ENCODE measurements around the gene ASCC1.
"Not testable (repeated sequence)": the region's sequence is repeated elsewhere in the genome, so short reads cannot be mapped to it uniquely, and the experiment has no call there.

ASCC1 gene

DNA sequence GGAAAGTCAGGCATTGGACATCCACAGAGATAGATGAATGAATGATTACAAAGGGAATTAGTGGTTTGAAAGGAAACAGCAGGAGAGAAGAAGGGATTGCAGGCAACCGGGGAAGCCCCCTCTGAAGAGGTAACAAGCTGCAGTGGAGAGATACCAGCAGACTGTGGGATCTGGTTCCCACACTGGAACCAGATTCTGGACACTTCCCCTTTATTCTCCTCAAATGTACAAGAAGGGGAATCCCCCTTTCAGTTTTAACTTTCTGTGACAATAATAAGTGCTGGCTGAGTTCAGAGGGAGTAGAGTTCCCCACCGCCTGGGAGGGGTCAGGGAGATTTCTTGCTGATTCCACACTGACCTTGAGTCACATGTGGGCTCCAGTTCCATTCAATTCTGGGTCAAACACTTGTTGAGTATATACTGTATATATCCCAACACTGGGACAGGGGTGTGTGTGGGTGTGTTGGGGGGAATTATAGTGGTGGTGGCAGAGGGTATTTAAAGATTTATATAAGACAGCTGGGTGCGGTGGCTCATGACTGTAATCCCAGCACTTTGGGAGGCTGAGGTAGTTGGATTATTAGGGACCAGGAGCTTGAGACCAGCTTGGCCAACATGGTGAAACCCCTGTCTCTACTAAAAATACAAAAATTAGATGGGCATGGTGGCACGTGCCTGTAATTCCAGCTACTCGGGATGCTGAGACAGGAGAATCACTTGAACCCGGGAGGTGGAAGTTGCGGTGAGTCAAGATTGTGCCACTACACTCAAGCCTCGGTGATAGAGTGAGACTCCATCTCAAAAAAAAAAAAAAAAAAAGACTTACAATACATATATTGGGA, 41.2 kb upstream of the ASCC1 start:
- Histone ChIP-seq H3K4me1 (ENCODE audit: control insufficient read depth, insufficient read depth, low read length) (peaks cover 81% of the 10 kb centered on the region), H3K9me3 (ENCODE audit: control insufficient read depth, low read length) (no peaks in the 10 kb centered on the region), H3K27me3 (replicated peaks; ENCODE audit: control insufficient read depth, insufficient read depth, low read length) (no peaks in the 10 kb centered on the region), H3K36me3 (ENCODE audit: control insufficient read depth, insufficient read depth, low read length, severe bottlenecking) (no peaks in the 10 kb centered on the region), H3K9ac (ENCODE audit: low read length) (peak overlapping the region; percentile 14), H3K4me3 (ENCODE audit: low read length) (no peak overlapping the region)
- DNase-seq (ENCODE audit: low read depth), result peak; percentile 64

DNA sequence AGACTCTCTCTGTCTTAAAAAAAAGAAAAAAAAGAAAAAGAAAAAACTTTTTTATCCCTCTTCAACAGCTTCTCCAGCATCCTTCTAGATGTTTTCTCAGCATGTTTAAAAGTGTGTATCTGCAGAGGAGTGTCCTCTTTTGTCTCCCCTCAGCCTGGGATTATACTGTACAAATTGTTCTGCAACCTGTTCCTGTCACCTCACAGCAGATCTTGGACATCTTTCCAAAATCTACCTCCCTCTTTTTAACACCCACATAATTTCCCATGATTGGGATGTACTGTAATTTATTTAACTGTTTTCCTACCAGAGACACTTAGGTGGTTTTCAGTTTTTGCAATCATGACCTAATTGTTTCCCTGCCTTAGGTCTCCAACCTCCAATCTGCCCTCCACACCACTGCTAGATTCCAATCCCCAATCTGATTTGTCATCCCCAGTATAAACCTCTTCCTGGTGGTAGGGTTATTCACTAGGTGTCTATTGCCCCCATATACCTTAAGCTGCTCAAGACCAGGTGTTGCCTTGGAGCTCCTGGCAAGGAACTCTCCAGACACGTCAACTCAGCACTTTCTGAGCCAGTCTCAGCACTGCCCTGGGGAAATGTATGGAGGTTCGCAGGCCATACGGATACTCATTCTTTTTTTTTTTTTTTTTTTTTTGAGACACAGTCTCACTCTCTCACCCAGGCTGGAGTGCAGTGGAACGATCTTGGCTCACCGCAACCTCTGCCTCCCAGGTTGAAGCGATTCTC, 40.1 kb upstream of the ASCC1 start:
- Histone ChIP-seq H3K9ac (ENCODE audit: low read length) (peak overlapping the region; percentile 86), H3K4me3 (ENCODE audit: low read length) (no peak overlapping the region), H3K4me1 (ENCODE audit: control insufficient read depth, insufficient read depth, low read length) (peaks cover 84% of the 10 kb centered on the region), H3K9me3 (ENCODE audit: control insufficient read depth, low read length) (no peaks in the 10 kb centered on the region), H3K27me3 (replicated peaks; ENCODE audit: control insufficient read depth, insufficient read depth, low read length) (no peaks in the 10 kb centered on the region), H3K36me3 (ENCODE audit: control insufficient read depth, insufficient read depth, low read length, severe bottlenecking) (no peaks in the 10 kb centered on the region)
- DNase-seq (ENCODE audit: low read depth), result no peak

DNA sequence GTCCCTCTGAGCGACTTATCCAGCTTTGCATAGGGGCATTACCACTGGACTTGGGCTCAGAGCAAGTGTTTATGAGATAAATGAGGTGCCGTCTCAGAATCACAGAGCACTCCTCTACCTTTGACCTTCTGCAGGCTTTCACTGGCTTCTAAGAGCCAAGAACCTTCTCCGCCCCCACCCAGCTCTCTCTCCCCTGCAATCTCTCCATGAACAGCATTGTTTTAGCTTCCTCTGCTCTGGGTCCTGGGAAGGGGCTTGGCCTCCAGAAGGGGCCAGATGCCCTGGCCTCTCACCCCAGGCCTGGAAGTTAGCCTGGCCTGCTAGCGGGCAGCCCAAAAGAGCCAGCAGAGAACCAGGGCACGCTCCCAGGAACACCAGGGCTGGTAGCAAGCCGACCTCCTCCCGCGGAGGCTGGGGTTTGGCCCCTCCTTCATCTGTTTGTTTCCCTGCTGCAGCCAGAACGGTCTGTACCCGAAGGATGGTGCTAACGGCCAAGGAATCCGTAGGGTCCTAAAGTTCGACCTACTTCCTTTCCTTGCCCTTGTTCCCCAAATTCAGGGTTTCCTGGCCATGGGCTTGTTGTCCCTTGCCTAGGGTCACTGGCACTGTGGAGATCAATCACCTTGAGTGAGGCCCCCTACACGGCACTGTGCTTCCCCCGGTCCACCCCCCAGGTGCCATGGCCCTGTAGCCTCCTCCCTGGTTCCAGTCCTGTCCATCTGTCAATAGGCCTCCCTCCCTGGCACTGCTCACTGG, 38.9 kb upstream of the ASCC1 start:
- no peaks in the 10 kb centered on the region for H3K36me3 ChIP-seq (ENCODE audit: control insufficient read depth, insufficient read depth, low read length, severe bottlenecking)
- peaks cover 84% of the 10 kb centered on the region for H3K4me1 ChIP-seq (ENCODE audit: control insufficient read depth, insufficient read depth, low read length)
- no peaks in the 10 kb centered on the region for H3K9me3 ChIP-seq (ENCODE audit: control insufficient read depth, low read length)
- no peaks in the 10 kb centered on the region for H3K27me3 ChIP-seq (replicated peaks; ENCODE audit: control insufficient read depth, insufficient read depth, low read length)
- DNase-seq (ENCODE audit: low read depth), result peak; percentile 87
- peak overlapping the region; percentile 86 for H3K9ac ChIP-seq (ENCODE audit: low read length)
- peak overlapping the region; percentile 32 for H3K4me3 ChIP-seq (ENCODE audit: low read length)

DNA sequence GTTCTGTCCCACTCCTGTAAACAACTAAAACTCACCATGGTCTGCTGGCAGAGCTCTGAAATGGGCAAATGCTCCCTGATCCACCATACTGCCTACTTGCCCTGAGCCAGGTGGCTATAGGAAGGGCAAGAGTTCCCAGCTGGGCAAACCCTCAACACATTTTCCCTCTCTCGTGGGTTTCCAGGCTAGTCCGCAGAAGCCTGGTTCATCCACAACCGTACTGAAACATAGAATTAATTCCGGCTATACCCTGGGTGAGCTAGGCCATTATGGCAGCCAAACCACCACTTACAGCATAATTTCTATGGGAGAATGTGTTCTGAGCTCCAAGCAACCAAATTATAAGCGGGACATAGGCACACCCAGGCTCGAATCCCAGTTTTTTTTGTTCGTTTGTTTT, 37.5 kb upstream of the ASCC1 start:
- Histone ChIP-seq H3K27me3 (replicated peaks; ENCODE audit: control insufficient read depth, insufficient read depth, low read length) (no peaks in the 10 kb centered on the region), H3K4me1 (ENCODE audit: control insufficient read depth, insufficient read depth, low read length) (peaks cover 81% of the 10 kb centered on the region), H3K36me3 (ENCODE audit: control insufficient read depth, insufficient read depth, low read length, severe bottlenecking) (no peaks in the 10 kb centered on the region), H3K9me3 (ENCODE audit: control insufficient read depth, low read length) (no peaks in the 10 kb centered on the region), H3K4me3 (ENCODE audit: low read length) (no peak overlapping the region), H3K9ac (ENCODE audit: low read length) (peak overlapping the region; percentile 77)
- DNase-seq (ENCODE audit: low read depth), result no peak

DNA sequence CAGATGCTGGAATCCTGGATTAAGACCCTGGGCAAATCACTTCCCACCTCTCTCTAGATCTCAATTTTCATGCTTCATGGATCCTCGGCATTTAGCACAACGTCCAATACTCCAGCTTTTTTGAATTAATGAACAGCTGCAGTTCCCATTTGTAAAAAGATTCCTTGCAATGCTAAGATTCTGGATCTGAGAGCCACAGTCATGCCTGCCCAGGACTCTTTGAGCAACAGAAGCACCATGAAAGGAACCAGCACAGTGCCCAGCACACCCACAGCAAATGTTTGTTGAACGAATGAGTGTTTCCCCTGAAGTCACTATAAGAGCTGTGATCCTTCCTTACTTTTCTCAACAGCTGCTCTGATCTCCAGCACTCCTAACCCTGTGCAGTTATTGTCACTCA, 36.9 kb upstream of the ASCC1 start:
- no peaks in the 10 kb centered on the region for H3K27me3 ChIP-seq (replicated peaks; ENCODE audit: control insufficient read depth, insufficient read depth, low read length)
- H3K4me1 ChIP-seq (ENCODE audit: control insufficient read depth, insufficient read depth, low read length), result peaks cover 87% of the 10 kb centered on the region
- peak; percentile 37 for DNase-seq (ENCODE audit: low read depth)
- no peaks in the 10 kb centered on the region for H3K9me3 ChIP-seq (ENCODE audit: control insufficient read depth, low read length)
- no peaks in the 10 kb centered on the region for H3K36me3 ChIP-seq (ENCODE audit: control insufficient read depth, insufficient read depth, low read length, severe bottlenecking)
- peak overlapping the region; percentile 77 for H3K9ac ChIP-seq (ENCODE audit: low read length)
- H3K4me3 ChIP-seq (ENCODE audit: low read length), result no peak overlapping the region

DNA sequence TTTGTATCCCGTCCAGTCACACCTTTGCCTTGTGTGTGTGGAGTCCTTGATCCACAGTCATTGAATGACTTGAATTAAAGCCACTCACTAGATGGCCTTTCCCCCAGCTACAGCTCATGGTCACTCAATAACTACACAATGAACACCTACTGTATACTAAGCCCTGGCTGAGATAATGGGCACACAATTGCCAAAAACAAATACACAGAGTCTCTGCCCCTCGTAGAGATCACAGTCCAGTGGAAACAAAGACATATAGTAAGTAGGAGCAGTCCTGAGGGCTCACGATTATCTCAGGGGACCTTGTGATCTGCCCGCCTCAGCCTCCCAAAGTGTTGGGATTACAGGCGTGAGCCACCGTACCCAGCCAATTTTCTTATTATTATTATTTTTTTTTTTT, 35.6 kb upstream of the ASCC1 start:
- Histone ChIP-seq H3K36me3 (ENCODE audit: control insufficient read depth, insufficient read depth, low read length, severe bottlenecking) (no peaks in the 10 kb centered on the region), H3K4me1 (ENCODE audit: control insufficient read depth, insufficient read depth, low read length) (peaks cover 89% of the 10 kb centered on the region), H3K4me3 (ENCODE audit: low read length) (no peak overlapping the region), H3K9ac (ENCODE audit: low read length) (peak overlapping the region; percentile 9), H3K9me3 (ENCODE audit: control insufficient read depth, low read length) (no peaks in the 10 kb centered on the region), H3K27me3 (replicated peaks; ENCODE audit: control insufficient read depth, insufficient read depth, low read length) (no peaks in the 10 kb centered on the region)
- no peak for DNase-seq (ENCODE audit: low read depth)

DNA sequence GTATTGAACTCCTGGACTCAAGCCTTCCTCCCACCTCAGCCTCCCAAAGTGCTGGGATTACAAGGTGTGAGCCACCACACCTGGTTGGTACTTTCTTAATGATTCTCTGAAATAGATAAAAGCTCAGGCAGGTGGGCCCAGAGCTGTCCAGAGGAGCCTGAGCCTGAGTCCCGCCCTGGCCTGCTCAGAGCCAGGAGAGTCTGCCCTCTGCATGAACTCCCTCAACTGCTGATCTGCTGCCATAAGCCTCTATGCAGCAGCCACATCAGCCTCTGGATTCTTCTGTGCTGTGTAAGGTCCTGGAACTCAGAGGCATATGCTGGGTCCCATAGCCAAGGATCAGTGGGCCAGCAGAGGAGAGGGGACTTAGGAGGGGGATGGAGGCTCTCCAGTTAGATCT, 34.6 kb upstream of the ASCC1 start:
- no peaks in the 10 kb centered on the region for H3K9me3 ChIP-seq (ENCODE audit: control insufficient read depth, low read length)
- no peaks in the 10 kb centered on the region for H3K27me3 ChIP-seq (replicated peaks; ENCODE audit: control insufficient read depth, insufficient read depth, low read length)
- peak overlapping the region; percentile 27 for H3K9ac ChIP-seq (ENCODE audit: low read length)
- peaks cover 88% of the 10 kb centered on the region for H3K4me1 ChIP-seq (ENCODE audit: control insufficient read depth, insufficient read depth, low read length)
- H3K4me3 ChIP-seq (ENCODE audit: low read length), result no peak overlapping the region
- no peaks in the 10 kb centered on the region for H3K36me3 ChIP-seq (ENCODE audit: control insufficient read depth, insufficient read depth, low read length, severe bottlenecking)
- DNase-seq (ENCODE audit: low read depth), result peak; percentile 77

DNA sequence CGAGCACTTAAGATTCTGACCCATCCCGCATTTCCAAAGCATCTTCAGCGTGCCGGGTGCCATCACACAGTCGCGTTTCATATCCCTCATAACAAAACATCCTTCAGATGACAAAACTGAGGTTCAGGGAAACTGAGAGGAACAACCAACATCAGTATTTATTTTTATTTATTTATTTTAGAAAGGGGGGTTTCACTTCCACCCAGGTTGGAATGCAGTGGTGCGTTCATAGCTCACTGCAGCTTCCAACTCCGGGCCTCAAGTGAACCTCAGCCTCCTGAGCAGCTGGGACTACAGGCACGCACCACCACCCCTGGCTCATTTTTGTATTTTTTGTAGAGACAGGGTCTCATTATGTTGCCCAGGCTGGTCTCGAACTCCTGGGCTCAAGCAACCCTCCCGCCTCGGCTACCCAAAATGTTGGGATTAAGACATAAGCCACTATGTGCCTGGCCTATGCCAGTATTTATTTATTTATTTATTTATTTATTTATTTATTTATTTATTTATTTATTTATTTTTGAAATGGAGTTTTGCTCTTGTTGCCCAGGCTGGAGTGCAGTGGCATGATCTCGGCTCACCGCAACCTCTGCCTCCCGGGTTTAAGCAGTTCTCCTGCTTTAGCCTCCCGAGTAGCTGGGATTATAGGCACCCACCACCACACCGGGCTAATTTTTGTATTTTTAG, 33.2 kb upstream of the ASCC1 start:
- not testable (repeated sequence) for H3K27me3 ChIP-seq (replicated peaks; ENCODE audit: control insufficient read depth, insufficient read depth, low read length); DNase-seq (ENCODE audit: low read depth); H3K36me3 ChIP-seq (ENCODE audit: control insufficient read depth, insufficient read depth, low read length, severe bottlenecking); H3K4me3 ChIP-seq (ENCODE audit: low read length); H3K9me3 ChIP-seq (ENCODE audit: control insufficient read depth, low read length)
- H3K4me1 ChIP-seq (ENCODE audit: control insufficient read depth, insufficient read depth, low read length), result peaks cover 87% of the 10 kb centered on the region
- H3K9ac ChIP-seq (ENCODE audit: low read length), result peak overlapping the region; percentile 78

DNA sequence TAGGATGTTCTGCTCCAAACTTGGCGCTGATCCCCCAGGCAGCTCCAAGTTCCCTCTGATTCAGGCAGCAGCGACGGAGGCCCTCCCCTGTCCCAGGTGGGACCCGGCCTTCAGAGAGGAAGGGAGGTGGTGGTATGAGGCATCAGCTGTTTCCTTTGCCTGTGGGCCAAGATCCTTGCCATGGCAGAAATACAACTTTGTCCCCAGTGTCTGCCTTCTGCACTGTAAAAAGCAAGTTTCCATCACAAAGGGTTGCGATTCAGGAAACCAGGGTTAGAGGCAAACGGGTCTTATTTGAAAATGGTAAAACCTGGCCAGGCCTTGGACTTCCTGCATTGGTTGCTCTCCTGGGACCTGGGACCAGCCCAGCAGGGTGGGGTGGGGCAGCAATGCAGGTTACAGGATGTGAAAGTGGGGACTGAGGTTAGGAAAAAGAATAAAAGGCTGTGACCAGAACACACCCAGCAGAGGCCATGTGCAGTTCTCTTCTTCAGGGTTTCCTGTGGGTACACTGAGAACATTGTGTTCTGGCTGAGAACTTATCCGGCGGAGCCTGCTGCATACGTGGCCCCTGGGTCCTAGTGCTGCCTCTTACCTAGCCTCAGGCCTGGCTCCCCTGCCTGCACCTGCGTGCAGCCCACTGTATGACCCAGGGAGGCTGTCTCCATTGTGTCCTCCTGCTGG, 32.5 kb upstream of the ASCC1 start:
- H3K4me3 ChIP-seq (ENCODE audit: low read length), result peak overlapping the region; percentile 51
- peak overlapping the region; percentile 78 for H3K9ac ChIP-seq (ENCODE audit: low read length)
- H3K4me1 ChIP-seq (ENCODE audit: control insufficient read depth, insufficient read depth, low read length), result peaks cover 85% of the 10 kb centered on the region
- H3K36me3 ChIP-seq (ENCODE audit: control insufficient read depth, insufficient read depth, low read length, severe bottlenecking), result no peaks in the 10 kb centered on the region
- H3K27me3 ChIP-seq (replicated peaks; ENCODE audit: control insufficient read depth, insufficient read depth, low read length), result no peaks in the 10 kb centered on the region
- H3K9me3 ChIP-seq (ENCODE audit: control insufficient read depth, low read length), result no peaks in the 10 kb centered on the region
- DNase-seq (ENCODE audit: low read depth), result peak; percentile 68

DNA sequence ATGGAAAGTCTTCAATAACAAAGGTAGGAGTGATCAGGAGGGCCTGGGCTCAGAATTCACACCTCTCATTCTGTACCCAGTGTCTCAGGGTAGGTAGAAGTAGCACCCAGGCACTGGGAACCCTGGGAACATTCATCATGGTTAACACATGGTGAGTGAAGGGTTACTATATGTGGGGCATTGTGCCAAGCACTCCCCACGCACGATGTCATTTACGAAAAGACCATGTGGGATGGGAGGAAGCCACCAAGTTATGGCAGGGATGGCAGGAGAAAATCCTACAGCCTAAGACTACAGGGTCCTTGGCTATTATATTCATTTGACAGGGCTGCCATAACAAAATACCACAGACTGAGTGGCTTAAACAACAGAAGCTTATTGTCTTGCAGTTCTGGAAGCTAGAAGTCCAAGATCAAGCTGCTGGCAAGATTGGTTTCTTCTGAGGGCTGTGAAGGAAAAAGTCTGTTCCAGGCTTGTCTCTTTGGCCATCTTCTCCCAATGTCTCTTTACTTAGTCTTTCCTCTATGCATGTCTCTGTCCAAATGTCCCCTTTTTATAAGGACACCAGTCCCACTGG, 30.0 kb upstream of the ASCC1 start:
- peaks cover 73% of the 10 kb centered on the region for H3K4me1 ChIP-seq (ENCODE audit: control insufficient read depth, insufficient read depth, low read length)
- peak overlapping the region; percentile 27 for H3K9ac ChIP-seq (ENCODE audit: low read length)
- no peaks in the 10 kb centered on the region for H3K27me3 ChIP-seq (replicated peaks; ENCODE audit: control insufficient read depth, insufficient read depth, low read length)
- no peak for DNase-seq (ENCODE audit: low read depth)
- H3K36me3 ChIP-seq (ENCODE audit: control insufficient read depth, insufficient read depth, low read length, severe bottlenecking), result no peaks in the 10 kb centered on the region
- H3K9me3 ChIP-seq (ENCODE audit: control insufficient read depth, low read length), result no peaks in the 10 kb centered on the region
- H3K4me3 ChIP-seq (ENCODE audit: low read length), result no peak overlapping the region
